ENCODE measurements around the gene RPS6KA4. TPM values are rescaled to one million over a fixed set of nuclear protein-coding genes. Genes with fewer than 3 reads are reported as not detected.

The RPS6KA4 gene
- total RNA-seq, 1 donor from 2014 or later: 39.3 TPM

DNA sequence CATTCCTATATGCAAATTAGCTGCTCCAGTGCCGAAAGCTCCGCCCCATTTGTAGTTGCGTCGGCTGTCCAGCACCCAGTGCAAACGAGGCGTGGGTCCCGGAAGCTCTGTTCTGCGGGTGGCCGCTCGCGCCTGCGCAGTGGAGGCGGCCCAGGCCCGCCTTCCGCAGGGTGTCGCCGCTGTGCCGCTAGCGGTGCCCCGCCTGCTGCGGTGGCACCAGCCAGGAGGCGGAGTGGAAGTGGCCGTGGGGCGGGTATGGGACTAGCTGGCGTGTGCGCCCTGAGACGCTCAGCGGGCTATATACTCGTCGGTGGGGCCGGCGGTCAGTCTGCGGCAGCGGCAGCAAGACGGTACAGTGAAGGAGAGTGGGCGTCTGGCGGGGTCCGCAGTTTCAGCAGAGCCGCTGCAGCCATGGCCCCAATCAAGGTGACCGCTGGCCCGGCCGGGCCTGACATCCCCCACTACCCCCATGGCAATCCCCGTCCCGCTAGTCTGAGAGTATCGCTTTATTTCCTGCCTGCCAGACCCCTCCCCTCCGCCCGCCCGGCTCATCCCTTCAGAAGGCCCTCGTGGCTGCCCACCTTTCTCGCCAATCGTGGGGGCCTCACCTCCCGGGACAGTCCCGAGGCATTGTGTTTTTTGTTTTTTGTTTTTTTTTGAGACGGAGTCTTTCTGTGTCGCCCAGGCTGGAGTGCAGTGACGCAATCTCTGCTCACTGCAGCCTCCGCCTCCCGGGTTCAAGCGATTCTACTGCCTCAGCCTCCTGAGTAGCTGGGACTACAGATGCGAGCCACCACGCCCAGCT lies 40.8 kb upstream of the RPS6KA4 start, which contains the start of gene PRDX5:
TSS of gene PRDX5 (plus strand) at position 161 of the 805 bp plus-strand sequence. CDS start at position 256, 95 bp downstream.
- no peak for DNase-seq (ENCODE audit: extremely low spot score in 2 of 2)
- H3K27me3 ChIP-seq: no peaks in the 10 kb centered on the region
- no peaks in the 10 kb centered on the region for H3K9me3 ChIP-seq
- peaks cover 0 to 32% of the 10 kb centered on the region in 2 donors for H3K36me3 ChIP-seq
- intact Hi-C loops (cut with DNase I): loop anchor here (2.0 to 5.0 kb wide), 2 partner anchors 34 to 77 kb away; partner anchors contain the start of gene FKBP2
- H3K4me1 ChIP-seq: peaks cover 52% of the 10 kb centered on the region
- TF ChIP-seq, protein P1, sequence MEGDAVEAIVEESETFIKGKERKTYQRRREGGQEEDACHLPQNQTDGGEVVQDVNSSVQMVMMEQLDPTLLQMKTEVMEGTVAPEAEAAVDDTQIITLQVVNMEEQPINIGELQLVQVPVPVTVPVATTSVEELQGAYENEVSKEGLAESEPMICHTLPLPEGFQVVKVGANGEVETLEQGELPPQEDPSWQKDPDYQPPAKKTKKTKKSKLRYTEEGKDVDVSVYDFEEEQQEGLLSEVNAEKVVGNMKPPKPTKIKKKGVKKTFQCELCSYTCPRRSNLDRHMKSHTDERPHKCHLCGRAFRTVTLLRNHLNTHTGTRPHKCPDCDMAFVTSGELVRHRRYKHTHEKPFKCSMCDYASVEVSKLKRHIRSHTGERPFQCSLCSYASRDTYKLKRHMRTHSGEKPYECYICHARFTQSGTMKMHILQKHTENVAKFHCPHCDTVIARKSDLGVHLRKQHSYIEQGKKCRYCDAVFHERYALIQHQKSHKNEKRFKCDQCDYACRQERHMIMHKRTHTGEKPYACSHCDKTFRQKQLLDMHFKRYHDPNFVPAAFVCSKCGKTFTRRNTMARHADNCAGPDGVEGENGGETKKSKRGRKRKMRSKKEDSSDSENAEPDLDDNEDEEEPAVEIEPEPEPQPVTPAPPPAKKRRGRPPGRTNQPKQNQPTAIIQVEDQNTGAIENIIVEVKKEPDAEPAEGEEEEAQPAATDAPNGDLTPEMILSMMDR (IDR thresholded peaks at IDR 0.05): no peak
- peak in 1 of 2 donors; percentile 90 for TF ChIP-seq POLR2AphosphoS5 (IDR thresholded peaks at IDR 0.05; ENCODE audit: insufficient read depth in 1 of 2, low read depth in 1 of 2)
- peak in 1 of 2 donors; percentile 85 for TF ChIP-seq POLR2A (IDR thresholded peaks at IDR 0.05)
- peak within 1 kb of the TSS; percentile 90 to 95 for H3K4me3 ChIP-seq
- peak within 1 kb of the TSS; percentile 97 for H3K27ac ChIP-seq

DNA sequence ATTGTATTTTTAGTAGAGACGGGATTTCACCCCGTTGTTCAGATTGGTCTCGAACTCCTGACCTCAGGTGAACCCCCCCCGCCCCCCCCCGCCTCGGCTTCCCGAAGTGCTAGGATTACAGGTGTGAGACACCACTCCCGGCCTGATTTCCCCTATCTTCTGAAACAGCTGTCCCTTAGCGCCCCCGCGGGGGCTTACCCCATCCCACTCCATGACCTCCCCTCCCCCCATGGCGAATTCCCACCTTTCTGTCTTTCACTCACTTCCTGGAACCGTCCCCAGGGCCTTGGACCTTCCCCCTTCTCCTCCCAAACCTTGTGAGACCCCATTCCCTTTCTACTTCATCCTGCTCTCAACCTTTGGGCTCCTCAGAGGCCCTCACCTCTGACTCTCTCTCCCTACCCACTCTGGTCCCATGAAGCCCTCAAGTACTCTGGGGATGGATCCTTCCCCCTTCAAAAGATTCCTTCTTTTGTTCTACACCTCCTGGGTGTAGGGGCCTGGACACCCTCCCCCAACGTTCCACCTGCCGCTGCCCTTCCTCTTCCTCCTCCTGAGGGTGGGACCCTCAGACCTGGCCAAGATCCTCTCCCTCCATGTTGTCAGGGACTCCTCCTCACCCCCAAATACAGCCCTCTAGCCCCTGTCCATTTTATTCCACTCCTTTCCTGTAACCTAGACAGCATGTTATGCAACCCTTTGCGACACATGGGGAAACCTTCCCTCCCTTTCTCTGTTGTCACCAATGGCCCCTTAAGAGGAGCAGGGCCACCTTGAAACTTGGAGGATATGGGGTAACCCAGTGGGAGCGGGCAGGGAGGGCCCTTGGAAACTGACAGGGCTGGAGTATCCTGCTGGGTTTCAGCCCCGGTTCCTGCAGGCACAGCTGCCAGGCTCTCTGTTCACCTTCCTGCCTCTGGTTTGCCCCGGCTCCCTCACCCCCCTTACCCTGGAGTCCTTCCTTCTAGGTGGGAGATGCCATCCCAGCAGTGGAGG lies 39.9 kb upstream of the RPS6KA4 start:
- DNase-seq (ENCODE audit: extremely low spot score in 2 of 2): no peak
- H3K36me3 ChIP-seq: peaks cover 0 to 32% of the 10 kb centered on the region in 2 donors

GRCh38 chr11:64320556-64320955 lies 38.4 kb upstream of the RPS6KA4 start:
- peaks cover 0 to 17% of the 10 kb centered on the region in 2 donors for H3K36me3 ChIP-seq
- peak in 1 of 2 donors; percentile 80 for DNase-seq (ENCODE audit: extremely low spot score in 2 of 2)
- no peak overlapping the region for H3K27ac ChIP-seq
- intact Hi-C loops (cut with DNase I): no loop called here
- TF ChIP-seq, protein P1 (IDR thresholded peaks at IDR 0.05): no peak
- TF ChIP-seq POLR2A (IDR thresholded peaks at IDR 0.05) (no peak), POLR2AphosphoS5 (IDR thresholded peaks at IDR 0.05; ENCODE audit: insufficient read depth in 1 of 2, low read depth in 1 of 2) (no peak)
- no peaks in the 10 kb centered on the region for H3K27me3 ChIP-seq
- H3K4me3 ChIP-seq: no peak overlapping the region
- peaks cover 51% of the 10 kb centered on the region for H3K4me1 ChIP-seq
- no peaks in the 10 kb centered on the region for H3K9me3 ChIP-seq

More for the DNA sequence above, 39.9 kb upstream of the RPS6KA4 start:
- TF ChIP-seq POLR2A (IDR thresholded peaks at IDR 0.05) (no peak), POLR2AphosphoS5 (IDR thresholded peaks at IDR 0.05; ENCODE audit: insufficient read depth in 1 of 2, low read depth in 1 of 2) (no peak)
- TF ChIP-seq, protein P1 (IDR thresholded peaks at IDR 0.05): no peak
- intact Hi-C loops (cut with DNase I): loop anchor here (5.0 kb wide), 1 partner anchor 33 kb away; no protein-coding TSS in a partner anchor
- no peaks in the 10 kb centered on the region for H3K9me3 ChIP-seq
- peak overlapping the region; percentile 90 to 95 for H3K4me3 ChIP-seq
- peak overlapping the region; percentile 97 for H3K27ac ChIP-seq
- H3K4me1 ChIP-seq: peaks cover 46% of the 10 kb centered on the region
- H3K27me3 ChIP-seq: no peaks in the 10 kb centered on the region

- Histone ChIP-seq H3K36me3 (peaks cover 0 to 13% of the 10 kb centered on the region in 2 donors), H3K27ac (no peak overlapping the region), H3K9me3 (no peaks in the 10 kb centered on the region), H3K27me3 (no peaks in the 10 kb centered on the region), H3K4me3 (no peak overlapping the region), H3K4me1 (peaks cover 50% of the 10 kb centered on the region)
- peak in 1 of 2 donors; percentile 77 for DNase-seq (ENCODE audit: extremely low spot score in 2 of 2)
- intact Hi-C loops (cut with DNase I): no loop called here
- TF ChIP-seq, protein P1 (IDR thresholded peaks at IDR 0.05): no peak
- TF ChIP-seq POLR2A (IDR thresholded peaks at IDR 0.05): no peak
- no peak for TF ChIP-seq POLR2AphosphoS5 (IDR thresholded peaks at IDR 0.05; ENCODE audit: insufficient read depth in 1 of 2, low read depth in 1 of 2)
Measured at GRCh38 chr11:64321026-64321425, 37.9 kb upstream of the RPS6KA4 start.

Measured in vagina (tissue), 2 donors.